CD4-positive, alpha-beta T cell (primary cell): ENCODE data around the gene LTBP2. TPM values are rescaled to one million over a fixed set of nuclear protein-coding genes. Genes with fewer than 3 reads are reported as not detected.

Experiments
- ATAC-seq: fragments of 200-7000 bp; cut with Tn5 transposase; one replicate; pipeline ENCODE4 v1.10.0; 2022; ENCODE audit warnings: mild to moderate bottlenecking; ENCODE audit not compliant: poor library complexity
- CTCF ChIA-PET: fragments of 350-600 bp; sonication (Branson Sonifier 250); formaldehyde crosslinking; loops from one replicate; lab custom pipeline; 2021; ENCODE audit warnings: antibody characterized with exemption, inconsistent platforms; lab: Charles Lee
- POLR2A ChIA-PET: fragments of 350-600 bp; sonication (Branson Sonifier 250); formaldehyde crosslinking; loops from one replicate; lab custom pipeline; 2021; ENCODE audit warnings: antibody characterized with exemption, inconsistent platforms; lab: Charles Lee
- DNase-seq, 14 experiments: peaks; one replicate each; pipeline ENCODE4 v3.0.0-alpha.2; 2013 to 2020; ENCODE audit warnings: mixed read lengths in 2 of 14
- H3K27ac ChIP-seq, 2 donors: one replicate each; pipeline versions ENCODE4 v1.5.1 to v1.7.0; 2013; ENCODE audit warnings: low read length in 2 of 2, low read depth in 1 of 2, mild to moderate bottlenecking in 1 of 2
- H3K27me3 ChIP-seq, 2 experiments: 1 replicate in 1 of 2; 2 replicates in 1 of 2; pipeline versions ENCODE4 v1.6.1 to v1.7.0; 2013; ENCODE audit warnings: low read length in 2 of 2, control low read depth in 1 of 2, mild to moderate bottlenecking in 1 of 2, moderate library complexity in 1 of 2; ENCODE audit not compliant: insufficient read depth in 2 of 2, control insufficient read depth in 1 of 2
- H3K36me3 ChIP-seq: one replicate; pipeline ENCODE4 v1.6.1; 2013; ENCODE audit warnings: low read length, control low read depth; ENCODE audit not compliant: insufficient read depth
- H3K4me1 ChIP-seq: one replicate; pipeline ENCODE4 v1.6.1; 2013; ENCODE audit warnings: low read length, control low read depth; ENCODE audit not compliant: insufficient read depth
- H3K4me3 ChIP-seq: one replicate; pipeline ENCODE4 v1.5.1; 2013; ENCODE audit warnings: mild to moderate bottlenecking, low read length, moderate library complexity
- H3K9me3 ChIP-seq, 2 experiments: 1 replicate in 1 of 2; 2 replicates in 1 of 2; pipeline versions ENCODE4 v1.6.1 to v1.7.0; 2013; ENCODE audit warnings: low read length in 2 of 2, mild to moderate bottlenecking in 2 of 2, control low read depth in 1 of 2, moderate library complexity in 1 of 2; ENCODE audit not compliant: control insufficient read depth in 1 of 2, insufficient read depth in 1 of 2
- H3K27ac Mint-ChIP-seq: one replicate; pipeline ENCODE4 v1.8.0; 2020; ENCODE audit warnings: mixed read lengths
- H3K27me3 Mint-ChIP-seq: one replicate; pipeline ENCODE4 v1.8.0; 2021; ENCODE audit warnings: mixed read lengths
- H3K36me3 Mint-ChIP-seq: one replicate; pipeline ENCODE4 v1.8.0; 2021; ENCODE audit warnings: low read depth, mixed read lengths
- H3K4me1 Mint-ChIP-seq: one replicate; pipeline ENCODE4 v1.8.0; 2021; ENCODE audit warnings: low read depth, mixed read lengths
- H3K4me3 Mint-ChIP-seq: one replicate; pipeline ENCODE4 v1.8.0; 2020; ENCODE audit warnings: mild to moderate bottlenecking, mixed read lengths
- H3K9me3 Mint-ChIP-seq: one replicate; pipeline ENCODE4 v1.8.0; 2020; ENCODE audit warnings: mixed read lengths
- intact Hi-C, 2 experiments: fragments of 100-400 bp; cut with DNase I in 1 of 2; cut with micrococcal nuclease in 1 of 2; formaldehyde crosslinking; loops; one replicate each; pipeline versions ENCODE4 v1.15.1 to v1.9.0; 2023 to 2025; cut with DNase I, micrococcal nuclease
- total RNA-seq, 174 experiments: library from RNA in 2 of 174; stranded (reverse) in 2 of 174; gene quantifications; one replicate each; pipeline ENCODE4 v1.2.3 and lab custom pipeline; 2021 to 2026
- TF ChIP-seq, protein P1 (sequence below): fragments of 200-600 bp; IDR thresholded peaks from one replicate; pipeline ENCODE4 v1.8.0; 2022; ENCODE audit warnings: antibody characterized with exemption, mild to moderate bottlenecking

The LTBP2 gene
- total RNA-seq, 2 experiments from 2014 or later: 0.45 to 0.47 TPM

DNA sequence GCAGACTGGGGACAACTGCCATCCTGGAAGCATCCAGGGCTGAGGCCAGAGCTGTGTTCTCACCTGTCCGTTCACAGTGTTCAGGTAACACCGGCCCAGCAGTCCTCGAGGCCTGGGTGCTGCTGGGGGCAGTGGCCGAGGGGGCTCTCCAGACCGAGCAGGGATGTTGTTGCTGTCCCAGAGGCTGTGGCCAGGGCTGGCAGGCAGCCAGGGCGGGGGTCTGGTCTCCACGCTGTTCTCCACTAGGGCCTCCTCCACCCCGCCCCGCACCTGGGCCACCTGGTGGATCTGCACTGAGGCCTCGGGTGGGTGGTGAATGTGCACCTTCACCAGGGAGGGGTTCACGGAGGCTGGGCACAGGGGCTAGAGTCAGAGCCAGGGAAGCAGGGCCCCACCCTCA lies 61.0 kb downstream of the LTBP2 start:
- H3K36me3 ChIP-seq: no peaks in the 10 kb centered on the region
- H3K27ac ChIP-seq: no peak overlapping the region
- DNase-seq: no peak
- Mint-ChIP-seq H3K27ac (no peak overlapping the region), H3K36me3 (no peaks in the 10 kb centered on the region), H3K4me3 (no peak overlapping the region), H3K4me1 (no peaks in the 10 kb centered on the region), H3K9me3 (no peaks in the 10 kb centered on the region), H3K27me3 (no peaks in the 10 kb centered on the region)
- no peak for ATAC-seq
- H3K4me1 ChIP-seq: no peaks in the 10 kb centered on the region
- ChIA-PET CTCF (no interaction called here), POLR2A (no interaction called here)
- H3K27me3 ChIP-seq: peaks cover 0 to 2% of the 10 kb centered on the region in 2 experiments
- H3K4me3 ChIP-seq: no peak overlapping the region
- H3K9me3 ChIP-seq: no peaks in the 10 kb centered on the region
- TF ChIP-seq, protein P1, sequence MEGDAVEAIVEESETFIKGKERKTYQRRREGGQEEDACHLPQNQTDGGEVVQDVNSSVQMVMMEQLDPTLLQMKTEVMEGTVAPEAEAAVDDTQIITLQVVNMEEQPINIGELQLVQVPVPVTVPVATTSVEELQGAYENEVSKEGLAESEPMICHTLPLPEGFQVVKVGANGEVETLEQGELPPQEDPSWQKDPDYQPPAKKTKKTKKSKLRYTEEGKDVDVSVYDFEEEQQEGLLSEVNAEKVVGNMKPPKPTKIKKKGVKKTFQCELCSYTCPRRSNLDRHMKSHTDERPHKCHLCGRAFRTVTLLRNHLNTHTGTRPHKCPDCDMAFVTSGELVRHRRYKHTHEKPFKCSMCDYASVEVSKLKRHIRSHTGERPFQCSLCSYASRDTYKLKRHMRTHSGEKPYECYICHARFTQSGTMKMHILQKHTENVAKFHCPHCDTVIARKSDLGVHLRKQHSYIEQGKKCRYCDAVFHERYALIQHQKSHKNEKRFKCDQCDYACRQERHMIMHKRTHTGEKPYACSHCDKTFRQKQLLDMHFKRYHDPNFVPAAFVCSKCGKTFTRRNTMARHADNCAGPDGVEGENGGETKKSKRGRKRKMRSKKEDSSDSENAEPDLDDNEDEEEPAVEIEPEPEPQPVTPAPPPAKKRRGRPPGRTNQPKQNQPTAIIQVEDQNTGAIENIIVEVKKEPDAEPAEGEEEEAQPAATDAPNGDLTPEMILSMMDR: no peak
- intact Hi-C loops: no loop called here

- DNase-seq (no peak), ATAC-seq (no peak)
- Mint-ChIP-seq H3K4me1 (no peaks in the 10 kb centered on the region), H3K9me3 (no peaks in the 10 kb centered on the region), H3K27ac (no peak overlapping the region), H3K4me3 (no peak overlapping the region), H3K36me3 (no peaks in the 10 kb centered on the region), H3K27me3 (no peaks in the 10 kb centered on the region)
- intact Hi-C loops: no loop called here
- H3K27me3 ChIP-seq: peaks cover 0 to 2% of the 10 kb centered on the region in 2 experiments
- no peaks in the 10 kb centered on the region for H3K36me3 ChIP-seq
- POLR2A ChIA-PET: no interaction called here
- no peak overlapping the region for H3K27ac ChIP-seq
- H3K4me1 ChIP-seq: no peaks in the 10 kb centered on the region
- no peaks in the 10 kb centered on the region for H3K9me3 ChIP-seq
- CTCF ChIA-PET: no interaction called here
- H3K4me3 ChIP-seq: no peak overlapping the region
- TF ChIP-seq, protein P1: no peak
Observed at GRCh38 chr14:74550071-74550470, 62.0 kb downstream of the LTBP2 start.

DNA sequence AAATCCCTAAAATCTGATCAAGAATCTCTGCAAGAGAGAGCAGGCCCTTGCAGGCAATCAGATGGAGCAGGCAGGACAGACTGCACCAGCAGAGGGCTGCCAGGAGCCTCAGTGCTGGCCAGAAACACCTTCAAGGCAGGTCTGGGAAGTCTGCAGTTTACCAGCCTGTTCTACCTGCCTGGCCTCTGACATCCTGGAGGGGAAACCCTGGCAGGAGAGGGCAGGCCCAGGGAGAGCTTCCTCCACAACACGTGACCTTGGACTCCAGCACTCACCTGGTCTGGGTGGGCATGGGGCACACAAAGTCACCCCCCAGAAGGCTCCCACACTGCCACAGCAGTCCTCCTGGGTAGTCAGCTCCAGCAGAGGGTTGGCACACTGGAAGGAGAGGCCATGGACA lies 62.4 kb downstream of the LTBP2 start:
- CTCF ChIA-PET: no interaction called here
- no peak overlapping the region for H3K27ac Mint-ChIP-seq
- Histone ChIP-seq H3K27ac (no peak overlapping the region), H3K4me1 (no peaks in the 10 kb centered on the region), H3K9me3 (no peaks in the 10 kb centered on the region), H3K36me3 (no peaks in the 10 kb centered on the region), H3K4me3 (no peak overlapping the region), H3K27me3 (peaks cover 0 to 2% of the 10 kb centered on the region in 2 experiments)
- no peaks in the 10 kb centered on the region for H3K36me3 Mint-ChIP-seq
- intact Hi-C loops: no loop called here
- H3K4me1 Mint-ChIP-seq: no peaks in the 10 kb centered on the region
- no peaks in the 10 kb centered on the region for H3K27me3 Mint-ChIP-seq
- POLR2A ChIA-PET: no interaction called here
- H3K9me3 Mint-ChIP-seq: no peaks in the 10 kb centered on the region
- DNase-seq: no peak
- TF ChIP-seq, protein P1: no peak
- no peak for ATAC-seq
- H3K4me3 Mint-ChIP-seq: no peak overlapping the region
